ENCODE results near the gene CACNA2D2.
A peak's percentile ranks its signal among the peaks of the same experiment; 100 is the strongest.

The CACNA2D2 gene

GRCh38 chr3:50475348-50475747 lies 28.1 kb downstream of the CACNA2D2 start:
- TF ChIP-seq CTCF (conservative IDR thresholded peaks at IDR 0.05; ENCODE audit: low read length): no peak
- H3K4me3 ChIP-seq (ENCODE audit: low read length): no peak overlapping the region
- no peak for DNase-seq (ENCODE audit: low read depth)

DNA sequence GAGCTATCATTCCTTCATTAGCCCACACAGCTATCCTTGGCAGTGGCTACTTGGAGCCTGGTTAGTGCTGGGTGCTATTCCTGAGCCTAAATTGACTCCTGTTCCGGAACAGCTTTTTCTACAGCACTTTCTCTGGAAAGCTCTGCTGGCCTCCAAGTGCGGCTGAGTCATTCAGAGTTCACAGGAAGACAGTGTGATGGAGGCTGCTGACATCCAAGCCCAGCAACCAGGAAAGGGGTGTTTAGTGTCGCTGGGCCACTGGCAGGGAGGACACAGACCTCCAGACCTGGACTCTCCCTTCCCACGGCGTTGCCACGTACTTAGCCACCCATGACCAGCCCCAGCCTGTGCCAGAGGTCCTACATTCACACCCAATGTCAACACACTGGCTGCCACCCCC lies 28.7 kb downstream of the CACNA2D2 start:
- TF ChIP-seq CTCF (conservative IDR thresholded peaks at IDR 0.05; ENCODE audit: low read length): no peak
- no peak overlapping the region for H3K4me3 ChIP-seq (ENCODE audit: low read length)
- DNase-seq (ENCODE audit: low read depth): peak; percentile 22

DNA sequence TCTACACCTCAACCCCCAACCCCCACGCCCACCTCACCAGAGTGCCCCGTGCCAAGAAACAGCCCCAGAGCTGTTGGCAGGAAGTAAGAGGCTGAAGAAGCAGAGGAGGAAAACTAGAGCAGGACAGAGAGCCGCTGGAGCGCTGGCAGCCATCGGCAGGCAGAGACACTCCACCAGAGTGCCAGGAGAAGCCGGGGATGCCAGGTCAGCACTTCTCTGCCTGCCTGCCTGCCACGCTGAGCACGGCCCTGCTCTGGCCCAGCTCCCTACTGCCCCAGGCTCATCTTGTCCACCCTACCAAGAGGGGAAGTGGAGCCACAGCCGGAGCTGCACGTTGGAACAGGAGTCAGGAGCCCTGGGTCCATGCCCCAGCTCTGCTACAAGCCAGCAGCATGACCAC lies 29.7 kb downstream of the CACNA2D2 start:
- TF ChIP-seq CTCF (conservative IDR thresholded peaks at IDR 0.05; ENCODE audit: low read length): no peak
- DNase-seq (ENCODE audit: low read depth): no peak
- H3K4me3 ChIP-seq (ENCODE audit: low read length): no peak overlapping the region

DNA sequence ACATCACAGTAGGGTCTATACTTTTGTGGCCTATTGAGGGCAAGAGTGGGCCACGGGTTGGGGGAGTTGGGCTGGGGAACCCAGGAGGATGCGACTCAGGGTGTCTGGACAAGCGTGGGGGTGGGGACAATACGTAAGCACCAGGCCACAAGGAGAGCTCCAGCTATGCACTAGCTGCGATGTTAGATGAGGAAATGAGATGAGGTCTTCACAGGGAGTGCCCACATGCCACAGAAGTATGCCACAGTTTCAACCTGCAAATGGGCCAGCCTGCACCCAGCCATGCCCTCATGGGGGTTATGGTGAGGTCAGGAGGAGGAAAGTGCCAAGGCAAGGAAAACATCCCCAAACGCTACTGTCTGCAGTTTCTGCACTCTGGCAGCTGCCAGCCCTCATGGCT lies 30.5 kb downstream of the CACNA2D2 start:
- no peak overlapping the region for H3K4me3 ChIP-seq (ENCODE audit: low read length)
- DNase-seq (ENCODE audit: low read depth): no peak
- TF ChIP-seq CTCF (conservative IDR thresholded peaks at IDR 0.05; ENCODE audit: low read length): no peak

- no peak overlapping the region for H3K4me3 ChIP-seq (ENCODE audit: low read length)
- DNase-seq (ENCODE audit: low read depth): no peak
- no peak for TF ChIP-seq CTCF (conservative IDR thresholded peaks at IDR 0.05; ENCODE audit: low read length)
These were observed 32.8 kb downstream of the CACNA2D2 start for GRCh38 chr3:50470658-50471057.

DNA sequence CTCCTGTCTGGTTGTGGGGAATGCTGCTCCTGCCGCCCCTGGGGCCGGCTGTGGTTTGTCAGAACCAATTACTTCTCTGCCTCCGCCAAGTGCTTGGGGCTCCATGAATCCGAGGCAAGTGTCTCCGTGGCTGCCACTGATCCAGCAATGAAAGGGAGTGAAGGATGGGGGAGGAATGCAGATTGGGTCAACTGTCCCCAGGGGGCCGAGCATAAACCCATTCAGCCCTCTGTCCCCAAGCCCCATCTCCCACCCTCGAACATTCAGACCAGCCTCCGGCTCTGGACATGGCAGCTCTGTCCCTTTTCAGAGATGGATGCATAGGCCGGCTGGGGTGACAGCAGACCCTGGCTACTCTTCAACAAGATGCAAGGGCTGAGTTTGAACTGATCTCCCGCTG lies 35.5 kb downstream of the CACNA2D2 start:
- no peak for TF ChIP-seq CTCF (conservative IDR thresholded peaks at IDR 0.05; ENCODE audit: low read length)
- DNase-seq (ENCODE audit: low read depth): no peak
- H3K4me3 ChIP-seq (ENCODE audit: low read length): no peak overlapping the region

GRCh38 chr3:50466177-50466576 lies 37.3 kb downstream of the CACNA2D2 start:
- no peak overlapping the region for H3K4me3 ChIP-seq (ENCODE audit: low read length)
- DNase-seq (ENCODE audit: low read depth): no peak
- no peak for TF ChIP-seq CTCF (conservative IDR thresholded peaks at IDR 0.05; ENCODE audit: low read length)

Data from AG10803 (cell line).